Keratinocyte (primary cell): Measurements from ENCODE around the gene CENATAC. TPM values are rescaled to one million over a fixed set of nuclear protein-coding genes. Genes with fewer than 3 reads are reported as not detected.

Experiments used
- DNase-seq: peaks from one replicate; pipeline ENCODE4 v3.0.0-alpha.2; 2011; ENCODE audit warnings: low read depth, missing footprints, low spot score
- FAIRE-seq: peaks from 2 replicates; lab custom pipeline; 2011; peaks lifted over from hg19 to GRCh38; lab: Jason Lieb, UNC
- H2AFZ ChIP-seq: 2 replicates; pipeline ENCODE4 v1.6.0; 2012; ENCODE audit warnings: low read length, control low read depth, inconsistent platforms; ENCODE audit not compliant: control insufficient read depth
- H3K27ac ChIP-seq: 2 replicates; pipeline ENCODE4 v1.5.1; 2011; ENCODE audit warnings: low read length; ENCODE audit not compliant: control insufficient read depth, insufficient read depth
- H3K27me3 ChIP-seq: 3 replicates; pipeline ENCODE4 v1.6.0; 2011; ENCODE audit warnings: low read length; ENCODE audit not compliant: control insufficient read depth, insufficient read depth; ENCODE audit errors: extremely low read depth
- H3K36me3 ChIP-seq, 2 experiments: 2 replicates in 1 of 2; 3 replicates in 1 of 2; pipeline ENCODE4 v1.5.1; 2011; ENCODE audit warnings: low read length in 2 of 2, mild to moderate bottlenecking in 1 of 2; ENCODE audit not compliant: control insufficient read depth in 2 of 2, insufficient read depth in 2 of 2; ENCODE audit errors: extremely low read depth in 1 of 2
- H3K4me1 ChIP-seq: 3 replicates; pipeline ENCODE4 v1.5.1; 2011; ENCODE audit warnings: low read length; ENCODE audit not compliant: control insufficient read depth, insufficient read depth; ENCODE audit errors: extremely low read depth
- H3K4me2 ChIP-seq: 3 replicates; pipeline ENCODE4 v1.6.0; 2011; ENCODE audit warnings: low read depth, low read length; ENCODE audit not compliant: control insufficient read depth, insufficient read depth; ENCODE audit errors: extremely low read depth
- H3K4me3 ChIP-seq, 3 experiments: fragments of 200-600 bp in 1 of 3; sonication (generic) in 1 of 3; 2 replicates in 2 of 3; 3 replicates in 1 of 3; pipeline ENCODE4 v1.5.1; 2011 to 2016; ENCODE audit warnings: low read length in 3 of 3, mild to moderate bottlenecking in 3 of 3, control low read depth in 2 of 3, inconsistent platforms in 1 of 3, low read depth in 1 of 3, mixed read lengths in 1 of 3, mixed run types in 1 of 3, moderate library complexity in 1 of 3; ENCODE audit not compliant: control insufficient read depth in 2 of 3, insufficient read depth in 2 of 3; ENCODE audit errors: extremely low read depth in 1 of 3
- H3K79me2 ChIP-seq: 2 replicates; pipeline ENCODE4 v1.6.0; 2012; ENCODE audit warnings: low read length; ENCODE audit not compliant: control insufficient read depth, insufficient read depth
- H3K9ac ChIP-seq: 3 replicates; pipeline ENCODE4 v1.6.0; 2011; ENCODE audit warnings: low read length; ENCODE audit not compliant: control insufficient read depth, insufficient read depth; ENCODE audit errors: extremely low read depth
- H3K9me1 ChIP-seq: 3 replicates; pipeline ENCODE4 v1.6.0; 2011; ENCODE audit warnings: low read length; ENCODE audit not compliant: control insufficient read depth, insufficient read depth; ENCODE audit errors: extremely low read depth
- H3K9me3 ChIP-seq: 2 replicates; pipeline ENCODE4 v1.5.1; 2012; ENCODE audit warnings: low read depth, low read length; ENCODE audit not compliant: control insufficient read depth
- H4K20me1 ChIP-seq: 3 replicates; pipeline ENCODE4 v1.6.0; 2011; ENCODE audit warnings: low read length; ENCODE audit not compliant: control insufficient read depth, insufficient read depth; ENCODE audit errors: extremely low read depth
- EZH2 ChIP-seq: IDR thresholded peaks from one replicate; pipeline ENCODE4 v1.6.1; 2012; ENCODE audit warnings: inconsistent platforms, mild to moderate bottlenecking, low read length, moderate library complexity
- dilution Hi-C: fragments of 300-500 bp; cut with MboI; formaldehyde crosslinking; loops from one replicate; pipeline ENCODE4 v1.7.0; 2020; ENCODE audit warnings: low sequenced_read_pairs; ENCODE audit not compliant: extremely low pct_ligation_motif_present
- polyA plus RNA-seq, 5 experiments: library from polyadenylated mRNA; depleted of rRNA in 3 of 5; stranded (reverse) in 3 of 5; stranded (forward) in 1 of 5; unstranded in 1 of 5; fragments of >200 nt; gene quantifications; 1 replicate in 1 of 5; 2 replicates in 3 of 5; 3 replicates in 1 of 5; pipeline versions ENCODE4 v1.2.1 to v1.2.3, GENCODE V29; 2011 to 2012; ENCODE audit warnings: missing spikeins in 2 of 5, low read depth in 1 of 5, low replicate concordance in 1 of 5
- TF ChIP-seq, protein P1 (sequence below), 3 experiments: IDR thresholded peaks in 1 of 3; conservative IDR thresholded peaks in 1 of 3; optimal IDR thresholded peaks in 1 of 3; 2 replicates in 2 of 3; 3 replicates in 1 of 3; pipeline versions ENCODE3 to v1.5.1; 2011; ENCODE audit warnings: low read length in 3 of 3, mild to moderate bottlenecking in 3 of 3, moderate library complexity in 2 of 3, control low read depth in 1 of 3, inconsistent platforms in 1 of 3; ENCODE audit not compliant: insufficient read depth in 2 of 3; ENCODE audit errors: extremely low read depth in 1 of 3

CENATAC gene
- polyA plus RNA-seq, 1 donor (not counting 4 experiments of a cell fraction or from before 2014, with no cell fraction given) = 22.6 TPM

DNA sequence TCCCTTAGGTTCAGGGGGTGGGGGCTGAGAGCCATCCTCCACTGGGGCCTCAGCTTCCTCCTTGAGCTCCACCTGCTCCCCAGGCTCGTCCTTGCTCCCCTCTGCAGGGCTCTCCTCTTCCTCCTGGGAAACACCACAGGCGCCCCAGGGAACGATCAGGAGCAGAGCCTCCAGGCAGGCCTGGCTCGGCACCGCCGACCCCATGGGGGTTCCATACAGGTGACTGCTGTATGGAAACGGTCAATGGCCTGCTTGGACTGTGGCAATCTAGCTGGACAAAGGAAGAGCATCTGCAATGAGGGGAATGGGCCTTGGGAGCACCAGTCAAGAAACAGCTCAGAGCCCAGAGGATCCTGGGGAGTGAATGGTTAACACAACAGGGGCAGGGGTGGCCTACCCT lies 51.1 kb downstream of the CENATAC start:
- no peak for FAIRE-seq
- Histone ChIP-seq H2AFZ (no peak overlapping the region), H3K4me2 (no peak overlapping the region), H3K9me1 (no peaks in the 10 kb centered on the region), H3K4me3 (no peak overlapping the region), H3K27me3 (no peaks in the 10 kb centered on the region), H3K36me3 (peaks cover 70 to 75% of the 10 kb centered on the region in 2 experiments), H3K9ac (no peak overlapping the region), H3K27ac (no peak overlapping the region), H4K20me1 (peaks cover 4% of the 10 kb centered on the region), H3K4me1 (peaks cover 5% of the 10 kb centered on the region), H3K9me3 (no peaks in the 10 kb centered on the region), H3K79me2 (peaks cover 10% of the 10 kb centered on the region)
- no peak for TF ChIP-seq EZH2
- TF ChIP-seq, protein P1, sequence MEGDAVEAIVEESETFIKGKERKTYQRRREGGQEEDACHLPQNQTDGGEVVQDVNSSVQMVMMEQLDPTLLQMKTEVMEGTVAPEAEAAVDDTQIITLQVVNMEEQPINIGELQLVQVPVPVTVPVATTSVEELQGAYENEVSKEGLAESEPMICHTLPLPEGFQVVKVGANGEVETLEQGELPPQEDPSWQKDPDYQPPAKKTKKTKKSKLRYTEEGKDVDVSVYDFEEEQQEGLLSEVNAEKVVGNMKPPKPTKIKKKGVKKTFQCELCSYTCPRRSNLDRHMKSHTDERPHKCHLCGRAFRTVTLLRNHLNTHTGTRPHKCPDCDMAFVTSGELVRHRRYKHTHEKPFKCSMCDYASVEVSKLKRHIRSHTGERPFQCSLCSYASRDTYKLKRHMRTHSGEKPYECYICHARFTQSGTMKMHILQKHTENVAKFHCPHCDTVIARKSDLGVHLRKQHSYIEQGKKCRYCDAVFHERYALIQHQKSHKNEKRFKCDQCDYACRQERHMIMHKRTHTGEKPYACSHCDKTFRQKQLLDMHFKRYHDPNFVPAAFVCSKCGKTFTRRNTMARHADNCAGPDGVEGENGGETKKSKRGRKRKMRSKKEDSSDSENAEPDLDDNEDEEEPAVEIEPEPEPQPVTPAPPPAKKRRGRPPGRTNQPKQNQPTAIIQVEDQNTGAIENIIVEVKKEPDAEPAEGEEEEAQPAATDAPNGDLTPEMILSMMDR (optimal IDR thresholded peaks at IDR 0.05 in 1 of 3, IDR thresholded peaks at IDR 0.05 in 1 of 3, conservative IDR thresholded peaks at IDR 0.05 in 1 of 3; ENCODE audit: extremely low read depth in 1 of 3, insufficient read depth in 2 of 3, low read length in 3 of 3) = no peak
- no peak for DNase-seq
- dilution Hi-C loops = no loop called here

DNA sequence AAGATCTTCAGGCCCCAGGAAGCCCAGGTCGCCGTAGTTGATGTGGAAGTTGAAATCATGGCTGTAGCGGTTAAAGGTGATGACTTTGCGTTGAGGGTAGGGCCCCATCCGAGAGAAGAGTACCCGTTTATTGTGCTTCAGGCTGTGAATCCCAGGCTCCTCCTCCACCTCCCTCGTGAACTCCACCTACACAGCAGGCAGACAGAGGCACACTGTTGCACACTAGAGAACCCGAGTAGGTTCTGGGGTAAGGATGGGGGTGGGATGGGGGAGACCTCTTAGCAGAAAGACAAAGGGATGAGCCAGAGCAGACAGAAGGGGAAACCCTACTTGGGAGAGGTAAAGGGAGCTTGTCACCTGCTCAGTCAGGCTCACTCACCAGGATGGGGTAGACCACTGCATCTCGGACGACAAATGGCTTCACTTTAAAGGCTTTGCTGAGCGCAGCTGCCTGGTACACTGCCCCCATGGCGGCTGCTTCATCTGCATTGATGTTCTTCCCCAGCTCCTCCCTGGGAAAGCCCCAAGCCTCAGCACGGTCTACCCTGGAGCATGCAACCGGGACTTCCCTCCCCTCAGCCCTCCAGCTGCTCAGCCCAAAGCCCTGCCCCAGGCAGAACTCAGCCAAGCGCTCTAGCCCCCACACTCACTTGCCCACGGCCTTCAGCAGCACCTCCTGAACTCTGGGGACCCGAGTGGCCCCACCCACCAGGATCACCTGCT lies 53.7 kb downstream of the CENATAC start:
- dilution Hi-C loops = no loop called here
- Histone ChIP-seq H3K4me3 (no peak overlapping the region), H3K4me1 (peaks cover 10% of the 10 kb centered on the region), H3K9ac (no peak overlapping the region), H3K4me2 (no peak overlapping the region), H3K9me1 (no peaks in the 10 kb centered on the region), H3K9me3 (no peaks in the 10 kb centered on the region), H3K36me3 (peaks cover 68 to 76% of the 10 kb centered on the region in 2 experiments), H3K27me3 (no peaks in the 10 kb centered on the region), H2AFZ (no peak overlapping the region), H4K20me1 (peaks cover 4% of the 10 kb centered on the region), H3K27ac (no peak overlapping the region), H3K79me2 (peaks cover 34% of the 10 kb centered on the region)
- TF ChIP-seq EZH2 = no peak
- TF ChIP-seq, protein P1 (optimal IDR thresholded peaks at IDR 0.05 in 1 of 3, IDR thresholded peaks at IDR 0.05 in 1 of 3, conservative IDR thresholded peaks at IDR 0.05 in 1 of 3; ENCODE audit: extremely low read depth in 1 of 3, insufficient read depth in 2 of 3, low read length in 3 of 3) = no peak
- FAIRE-seq = no peak
- DNase-seq = no peak
